Body of pancreas (tissue), 4 donors: ENCODE data around the gene SHROOM1. TPM values are rescaled to one million over a fixed set of nuclear protein-coding genes. Genes with fewer than 3 reads are reported as not detected.

ENCODE experiments used
- ATAC-seq: fragments of 150-250 bp; one replicate; pipeline ENCODE4 v1.9.1; 2016
- DNase-seq, 4 donors: peaks; one replicate each; pipeline ENCODE4 v3.0.0-alpha.2; 2019
- H3K27ac ChIP-seq, 4 donors: fragments of 200-600 bp; sonication (generic); 1 replicate in 3 of 4; 2 replicates in 1 of 4; pipeline versions ENCODE4 v1.5.1 to v1.6.1; 2016 to 2019; ENCODE audit warnings: mild to moderate bottlenecking in 1 of 4, mixed read lengths in 1 of 4, moderate library complexity in 1 of 4
- H3K27me3 ChIP-seq, 2 donors: fragments of 200-600 bp; sonication (generic); one replicate each; pipeline ENCODE4 v1.6.0; 2016; ENCODE audit warnings: mild to moderate bottlenecking in 1 of 2
- H3K36me3 ChIP-seq, 2 donors: fragments of 200-600 bp; sonication (generic); replicated peaks in 1 of 2; 2 replicates each; pipeline ENCODE4 v1.5.1; 2016; ENCODE audit warnings: low read depth in 2 of 2; ENCODE audit not compliant: insufficient read depth in 1 of 2
- H3K4me1 ChIP-seq: fragments of 200-600 bp; sonication (generic); one replicate; pipeline ENCODE4 v1.6.0; 2016
- H3K4me3 ChIP-seq, 2 donors: fragments of 200-600 bp; sonication (generic); 1 replicate in 1 of 2; 2 replicates in 1 of 2; pipeline ENCODE4 v1.5.1; 2016 to 2019
- H3K9me3 ChIP-seq, 3 donors: fragments of 200-600 bp; sonication (generic); 1 replicate in 2 of 3; 2 replicates in 1 of 3; pipeline ENCODE4 v1.5.1; 2016
- POLR2A ChIP-seq, 3 donors: fragments of 450-650 bp; IDR thresholded peaks; one replicate each; pipeline ENCODE4 v1.6.1; 2016; ENCODE audit warnings: antibody characterized with exemption in 3 of 3, mild to moderate bottlenecking in 2 of 3
- WGBS, 2 donors: methylation state at CpG; one replicate each; pipeline ENCODE4 v1.1.5; 2017; 5-methylcytosine and 5-hydroxymethylcytosine counted together
- intact Hi-C: fragments of 100-400 bp; cut with DNase I; formaldehyde crosslinking; loops from one replicate; pipeline ENCODE4 v1.15.1; 2023
- total RNA-seq, 2 donors: library from RNA; depleted of rRNA; stranded (reverse); fragments of >200 nt; gene quantifications; one replicate each; pipeline ENCODE4 v1.1.0, GENCODE V29; 2016
- TF ChIP-seq, protein P1 (sequence below), 7 experiments: fragments of 450-650 bp in 4 of 7; fragments of 200-600 bp in 3 of 7; sonication (generic) in 3 of 7; IDR thresholded peaks; one replicate each; pipeline ENCODE4 v1.5.1; 2016 to 2019; ENCODE audit warnings: antibody characterized with exemption in 7 of 7

Gene SHROOM1
- total RNA-seq, 2 donors from 2014 or later = 19.5 to 27.4 TPM

DNA sequence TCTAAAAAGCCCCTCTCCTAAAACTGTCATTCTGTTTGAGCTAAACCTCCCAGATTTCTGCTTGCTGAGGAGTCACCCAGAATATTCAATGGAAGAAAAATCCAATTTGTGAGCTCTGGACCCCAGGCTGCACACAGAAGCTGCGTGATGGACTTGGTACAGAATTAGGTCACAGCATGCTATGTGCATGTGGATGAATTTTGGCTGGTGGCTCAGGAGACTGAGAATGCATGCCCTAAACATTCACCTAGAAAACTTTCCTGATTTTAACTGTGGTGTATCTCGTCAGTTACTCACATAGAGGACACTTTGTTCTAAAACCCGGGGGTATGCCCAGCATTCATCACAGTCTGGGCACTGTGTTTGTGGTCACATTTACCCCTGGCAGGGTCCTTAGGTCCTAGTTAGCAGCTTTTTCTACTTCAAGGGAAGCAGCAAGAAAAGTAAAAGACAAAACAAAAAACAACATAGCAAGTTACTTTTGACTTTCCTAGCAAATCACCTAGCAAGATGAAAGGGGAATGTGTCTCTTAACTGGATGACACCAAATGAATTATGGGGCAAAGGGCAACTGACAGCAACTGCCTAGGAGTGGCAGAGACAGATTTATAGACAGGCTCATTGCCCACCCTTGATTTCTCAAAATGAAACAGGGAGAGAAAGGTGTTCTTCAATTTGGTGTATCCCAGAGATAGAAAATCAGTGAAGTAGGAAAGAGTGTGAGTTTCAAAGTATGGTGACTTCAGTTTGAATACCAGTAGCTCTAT lies 8.3 kb upstream of the SHROOM1 start:
- no peak for DNase-seq
- TF ChIP-seq, protein P1, sequence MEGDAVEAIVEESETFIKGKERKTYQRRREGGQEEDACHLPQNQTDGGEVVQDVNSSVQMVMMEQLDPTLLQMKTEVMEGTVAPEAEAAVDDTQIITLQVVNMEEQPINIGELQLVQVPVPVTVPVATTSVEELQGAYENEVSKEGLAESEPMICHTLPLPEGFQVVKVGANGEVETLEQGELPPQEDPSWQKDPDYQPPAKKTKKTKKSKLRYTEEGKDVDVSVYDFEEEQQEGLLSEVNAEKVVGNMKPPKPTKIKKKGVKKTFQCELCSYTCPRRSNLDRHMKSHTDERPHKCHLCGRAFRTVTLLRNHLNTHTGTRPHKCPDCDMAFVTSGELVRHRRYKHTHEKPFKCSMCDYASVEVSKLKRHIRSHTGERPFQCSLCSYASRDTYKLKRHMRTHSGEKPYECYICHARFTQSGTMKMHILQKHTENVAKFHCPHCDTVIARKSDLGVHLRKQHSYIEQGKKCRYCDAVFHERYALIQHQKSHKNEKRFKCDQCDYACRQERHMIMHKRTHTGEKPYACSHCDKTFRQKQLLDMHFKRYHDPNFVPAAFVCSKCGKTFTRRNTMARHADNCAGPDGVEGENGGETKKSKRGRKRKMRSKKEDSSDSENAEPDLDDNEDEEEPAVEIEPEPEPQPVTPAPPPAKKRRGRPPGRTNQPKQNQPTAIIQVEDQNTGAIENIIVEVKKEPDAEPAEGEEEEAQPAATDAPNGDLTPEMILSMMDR (IDR thresholded peaks at IDR 0.05) = no peak
- no peak for TF ChIP-seq POLR2A (IDR thresholded peaks at IDR 0.05)
- H3K27ac ChIP-seq = no peak overlapping the region
- no peaks in the 10 kb centered on the region for H3K9me3 ChIP-seq
- 58 to 70% methylated on average over 3 of the region's 3 CpGs for WGBS, 2 donors
- no peaks in the 10 kb centered on the region for H3K27me3 ChIP-seq
- no peak overlapping the region for H3K4me3 ChIP-seq
- no peaks in the 10 kb centered on the region for H3K4me1 ChIP-seq
- no peak for ATAC-seq
- H3K36me3 ChIP-seq = no peaks in the 10 kb centered on the region
- intact Hi-C loops = no loop called here

DNA sequence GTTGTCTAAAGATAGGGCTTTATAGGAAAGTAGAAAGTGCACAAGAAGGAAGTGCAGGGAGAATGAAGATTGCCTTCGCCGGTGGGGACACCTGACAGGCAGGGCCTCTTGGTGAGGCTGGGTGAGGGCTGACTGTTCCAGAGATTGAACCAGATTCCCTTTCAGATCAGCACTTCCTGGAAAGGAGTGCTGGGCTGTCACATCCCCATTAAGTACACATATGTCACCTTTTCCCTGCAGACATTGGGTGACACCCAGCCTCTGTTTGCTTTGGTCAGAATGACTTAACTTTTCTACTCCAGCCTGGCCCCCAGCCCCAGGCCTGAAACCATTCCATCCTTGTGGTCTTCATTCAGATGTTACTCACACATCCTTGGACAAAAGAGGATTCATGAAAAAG lies 7.4 kb upstream of the SHROOM1 start:
- no peaks in the 10 kb centered on the region for H3K36me3 ChIP-seq
- DNase-seq (peak in 1 of 4 donors; percentile 42), ATAC-seq (peak; percentile 67)
- WGBS, 2 donors = 67 to 76% methylated on average over 2 of the region's 2 CpGs
- no peaks in the 10 kb centered on the region for H3K9me3 ChIP-seq
- intact Hi-C loops = no loop called here
- H3K4me1 ChIP-seq = no peaks in the 10 kb centered on the region
- TF ChIP-seq, protein P1 (IDR thresholded peaks at IDR 0.05) = no peak
- no peak for TF ChIP-seq POLR2A (IDR thresholded peaks at IDR 0.05)
- peak overlapping the region in 2 of 4 donors; percentile 21 to 35 for H3K27ac ChIP-seq
- no peak overlapping the region for H3K4me3 ChIP-seq
- H3K27me3 ChIP-seq = no peaks in the 10 kb centered on the region

DNA sequence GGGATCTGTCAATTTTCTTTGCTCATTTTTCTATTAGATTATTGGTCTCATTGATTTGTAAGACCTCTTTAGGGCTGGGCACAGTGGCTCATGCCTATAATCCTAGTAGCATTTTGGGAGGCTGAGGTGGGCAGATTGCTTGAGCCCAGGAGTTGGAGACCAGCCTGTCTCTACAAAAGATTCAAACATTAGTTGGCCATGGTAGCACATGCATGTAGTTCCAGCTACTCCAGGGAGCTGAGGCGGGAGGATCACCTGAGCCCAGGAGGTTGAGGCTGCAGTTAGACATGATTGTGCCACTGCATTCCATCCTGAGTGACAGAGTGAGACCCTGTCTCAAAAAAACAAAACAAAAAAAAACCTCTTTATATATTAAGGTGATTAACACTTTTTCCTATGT lies 6.4 kb upstream of the SHROOM1 start:
- no peak for TF ChIP-seq POLR2A (IDR thresholded peaks at IDR 0.05)
- TF ChIP-seq, protein P1 (IDR thresholded peaks at IDR 0.05) = no peak
- intact Hi-C loops = no loop called here
- H3K36me3 ChIP-seq = no peaks in the 10 kb centered on the region
- no peaks in the 10 kb centered on the region for H3K4me1 ChIP-seq
- H3K4me3 ChIP-seq = no peak overlapping the region
- 93 to 100% methylated on average over 1 of the region's 1 CpG for WGBS, 2 donors
- no peak overlapping the region for H3K27ac ChIP-seq
- H3K27me3 ChIP-seq = no peaks in the 10 kb centered on the region
- ATAC-seq (no peak), DNase-seq (no peak)
- no peaks in the 10 kb centered on the region for H3K9me3 ChIP-seq

DNA sequence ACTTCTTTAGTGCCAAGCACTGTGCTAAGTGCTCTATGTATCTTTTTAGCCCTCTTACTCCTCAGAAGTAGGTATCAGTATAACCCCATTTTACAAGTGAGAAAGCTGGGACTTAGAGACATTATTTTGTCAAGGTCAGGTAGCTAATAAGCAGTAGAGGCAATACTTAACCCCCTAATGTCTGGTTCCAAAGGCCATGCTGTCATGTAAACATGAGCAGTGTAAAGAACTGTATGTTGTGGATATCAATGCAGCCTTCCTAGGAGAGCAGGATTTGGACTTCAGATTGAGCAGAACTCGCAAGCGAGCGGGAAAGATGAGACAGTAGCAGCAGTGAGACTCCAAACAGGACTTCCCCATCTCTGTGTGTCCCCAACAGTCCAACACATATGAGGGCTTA lies 3.6 kb upstream of the SHROOM1 start:
- no peak for ATAC-seq
- 96 to 100% methylated on average over 3 of the region's 3 CpGs for WGBS, 2 donors
- intact Hi-C loops = no loop called here
- no peak for DNase-seq
- no peaks in the 10 kb centered on the region for H3K27me3 ChIP-seq
- peaks cover 12% of the 10 kb centered on the region for H3K4me1 ChIP-seq
- no peak overlapping the region for H3K27ac ChIP-seq
- no peaks in the 10 kb centered on the region for H3K36me3 ChIP-seq
- TF ChIP-seq, protein P1 (IDR thresholded peaks at IDR 0.05) = no peak
- TF ChIP-seq POLR2A (IDR thresholded peaks at IDR 0.05) = no peak
- H3K9me3 ChIP-seq = no peaks in the 10 kb centered on the region
- H3K4me3 ChIP-seq = no peak overlapping the region

DNA sequence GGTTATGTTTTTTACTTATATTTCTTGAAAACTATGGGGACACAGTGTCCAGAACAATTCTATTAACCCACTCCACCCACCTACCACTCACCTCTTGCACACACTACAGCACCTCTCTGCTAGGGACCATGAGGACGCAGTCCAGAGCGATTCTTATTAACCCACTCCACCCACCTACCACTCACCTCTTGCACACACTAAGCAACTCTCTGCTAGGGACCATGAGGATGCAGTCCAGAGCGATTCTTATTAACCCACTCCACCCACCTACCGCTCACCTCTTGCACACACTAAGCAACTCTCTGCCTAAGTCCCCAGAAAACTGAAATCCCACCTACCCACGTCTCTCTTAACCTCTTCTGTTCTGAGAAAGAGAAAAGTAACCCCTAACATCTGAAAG lies 2.2 kb upstream of the SHROOM1 start:
- TF ChIP-seq POLR2A (IDR thresholded peaks at IDR 0.05) = no peak
- TF ChIP-seq, protein P1 (IDR thresholded peaks at IDR 0.05) = no peak
- Histone ChIP-seq H3K4me3 (no peak overlapping the region), H3K27ac (no peak overlapping the region), H3K36me3 (no peaks in the 10 kb centered on the region), H3K9me3 (no peaks in the 10 kb centered on the region), H3K27me3 (no peaks in the 10 kb centered on the region), H3K4me1 (peaks cover 24% of the 10 kb centered on the region)
- intact Hi-C loops = no loop called here
- WGBS, 2 donors = 75 to 88% methylated on average over 5 of the region's 5 CpGs
- ATAC-seq (no peak), DNase-seq (no peak)
